GM12892 (cell line): Measurements from ENCODE around the gene GHR.

Experiments
- POLR2A ChIP-seq: IDR thresholded peaks from 2 replicates; pipeline ENCODE4 v1.6.1; 2011; ENCODE audit warnings: low read depth, low read length, control low read depth
- POLR2AphosphoS5 ChIP-seq: IDR thresholded peaks from 2 replicates; pipeline ENCODE4 v1.6.1; 2011; ENCODE audit warnings: low read depth, low read length, control low read depth
- TAF1 ChIP-seq: IDR thresholded peaks from 2 replicates; pipeline ENCODE4 v1.6.1; 2011; ENCODE audit warnings: low read depth, mild to moderate bottlenecking, control low read depth, low read length, borderline replicate concordance

DNA sequence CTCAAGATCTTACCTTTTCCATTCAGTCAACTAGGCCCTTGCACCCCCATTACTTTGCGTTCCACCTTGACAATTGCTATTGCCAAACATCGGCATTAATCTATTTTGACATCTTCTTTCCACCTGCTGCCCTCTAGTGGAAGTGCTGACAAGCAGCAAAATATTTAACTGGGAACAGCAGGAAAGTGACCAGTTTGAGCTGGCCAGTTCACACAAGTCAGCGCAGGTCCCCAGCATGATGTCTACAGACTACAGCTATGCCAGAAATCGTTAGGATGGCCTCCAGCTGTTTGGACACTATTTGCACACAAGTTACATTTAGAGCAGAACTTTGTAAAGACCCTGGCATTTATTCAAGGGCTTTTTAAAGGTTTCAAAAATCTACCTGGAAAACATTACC lies 160.1 kb downstream of the GHR start:
- no peak for TF ChIP-seq POLR2A
- TF ChIP-seq TAF1 = no peak
- no peak for TF ChIP-seq POLR2AphosphoS5
